Activated CD8-positive, alpha-beta memory T cell treated with anti-CD3 and anti-CD28 coated beads, Interleukin-2, amount 50 U/mL, for 24 hours (primary cell): Measurements from ENCODE around the gene DNAJC24.
A peak's percentile ranks its signal among the peaks of the same experiment; 100 is the strongest.
"Not testable (repeated sequence)": the region's sequence is repeated elsewhere in the genome, so short reads cannot be mapped to it uniquely, and the experiment has no call there.

Source experiments
- DNase-seq: peaks from one replicate; pipeline ENCODE4 v3.0.0-alpha.2; 2020; ENCODE audit errors: extremely low read depth

The DNAJC24 gene

GRCh38 chr11:31369348-31370329 is at the start of gene DNAJC24, which contains the start of gene DCDC1:
DNAJC24 (plus strand) TSS chr11:31369860; CDS start chr11:31370749, 889 bp downstream.
DCDC1 (minus strand) TSS chr11:31369739; CDS start chr11:31328280, 41,459 bp downstream.
- DNase-seq = peak; percentile 84

- DNase-seq = not testable (repeated sequence)
Observed at GRCh38 chr11:31321494-31321893, 48.2 kb upstream of the DNAJC24 start.

- no peak for DNase-seq
Observed at GRCh38 chr11:31323145-31323544, 46.5 kb upstream of the DNAJC24 start.

- no peak for DNase-seq
Observed at GRCh38 chr11:31325160-31325559, 44.5 kb upstream of the DNAJC24 start.

GRCh38 chr11:31326470-31327148 is 43.1 kb upstream of the DNAJC24 start:
- no peak for DNase-seq

GRCh38 chr11:31327417-31327816 is 42.2 kb upstream of the DNAJC24 start:
- no peak for DNase-seq

- no peak for DNase-seq
Observed at GRCh38 chr11:31328697-31329096, 41.0 kb upstream of the DNAJC24 start.

- DNase-seq = no peak
Observed at GRCh38 chr11:31337806-31338205, 31.9 kb upstream of the DNAJC24 start.

- no peak for DNase-seq
Observed at GRCh38 chr11:31340903-31341572, 28.6 kb upstream of the DNAJC24 start.

GRCh38 chr11:31351168-31351567 is 18.5 kb upstream of the DNAJC24 start:
- no peak for DNase-seq

- DNase-seq = no peak
Observed at GRCh38 chr11:31355131-31355530, 14.5 kb upstream of the DNAJC24 start.

GRCh38 chr11:31355817-31356216 is 13.8 kb upstream of the DNAJC24 start:
- DNase-seq = no peak

GRCh38 chr11:31361743-31362142 is 7.9 kb upstream of the DNAJC24 start:
- no peak for DNase-seq

- DNase-seq = no peak
Observed at GRCh38 chr11:31366795-31367194, 2.9 kb upstream of the DNAJC24 start.

GRCh38 chr11:31375879-31376278 is 6.2 kb downstream of the DNAJC24 start:
- no peak for DNase-seq

- no peak for DNase-seq
Observed at GRCh38 chr11:31383116-31383515, 13.5 kb downstream of the DNAJC24 start.

- DNase-seq = no peak
Observed at GRCh38 chr11:31387379-31387778, 17.7 kb downstream of the DNAJC24 start.

- no peak for DNase-seq
Observed at GRCh38 chr11:31397239-31397834, 27.7 kb downstream of the DNAJC24 start.

GRCh38 chr11:31404614-31405013 is 35.0 kb downstream of the DNAJC24 start:
- no peak for DNase-seq

GRCh38 chr11:31408201-31408600 is 38.5 kb downstream of the DNAJC24 start:
- DNase-seq = no peak

- DNase-seq = no peak
Observed at GRCh38 chr11:31412946-31413345, 43.3 kb downstream of the DNAJC24 start.

- DNase-seq = no peak
Observed at GRCh38 chr11:31414338-31414737, 44.7 kb downstream of the DNAJC24 start.
